GM21786 (cell line): Measurements from ENCODE around the gene APOC3.

Experiments used
- ATAC-seq: cut with Tn5 transposase; IDR thresholded peaks from one replicate; pipeline ENCODE4 v1.9.1; 2021; ENCODE audit not compliant: unreplicated experiment

APOC3 gene

GRCh38 chr11:116870054-116870453 is 40.3 kb downstream of the APOC3 start:
- ATAC-seq: no peak

- no peak for ATAC-seq
Observed at GRCh38 chr11:116871248-116871647, 41.5 kb downstream of the APOC3 start.

- no peak for ATAC-seq
Observed at GRCh38 chr11:116873381-116873780, 43.7 kb downstream of the APOC3 start.

GRCh38 chr11:116874251-116874650 is 44.5 kb downstream of the APOC3 start:
- no peak for ATAC-seq

GRCh38 chr11:116875194-116875593 is 45.5 kb downstream of the APOC3 start:
- ATAC-seq: no peak

GRCh38 chr11:116876656-116877055 is 46.9 kb downstream of the APOC3 start:
- ATAC-seq: no peak

GRCh38 chr11:116879800-116880625 is 50.3 kb downstream of the APOC3 start:
- no peak for ATAC-seq

- ATAC-seq: no peak
Observed at GRCh38 chr11:116881143-116881542, 51.4 kb downstream of the APOC3 start.

GRCh38 chr11:116882386-116882785 is 52.7 kb downstream of the APOC3 start:
- ATAC-seq: no peak
